ENCODE data around the gene GJA5.

The GJA5 gene

GRCh38 chr1:147756341-147756740, 4.1 kb downstream of the GJA5 start:
- Histone ChIP-seq H4K20me1 (no peaks in the 10 kb centered on the region), H3K4me1 (peaks cover 0 to 58% (median 38%) of the 10 kb centered on the region in 10 experiments; a peak in 16 of 20 replicates), H3K36me3 (no peaks in the 10 kb centered on the region), H3K9me3 (replicated peaks in 1 of 11) (no peaks in the 10 kb centered on the region; a peak in 1 of 22 replicates), H3K27ac (no peak overlapping the region), H3K27me3 (no peaks in the 10 kb centered on the region), H3K4me2 (peak overlapping the region in 10 of 11 experiments; percentile 19 to 86 (median 60); a peak in 18 of 22 replicates), H3K9ac (no peak overlapping the region), H3K4me3 (no peak overlapping the region)
- no peak for TF ChIP-seq Cebpa-rat (IDR thresholded peaks at IDR 0.05)

GRCh38 chr1:147754661-147755060, 5.7 kb downstream of the GJA5 start:
- TF ChIP-seq Cebpa-rat (IDR thresholded peaks at IDR 0.05) = no peak
- H3K27ac ChIP-seq = no peak overlapping the region
- H3K4me2 ChIP-seq = no peak overlapping the region
- H3K9me3 ChIP-seq (replicated peaks in 1 of 11) = no peaks in the 10 kb centered on the region; a peak in 1 of 22 replicates
- H3K27me3 ChIP-seq = no peaks in the 10 kb centered on the region
- no peak overlapping the region for H3K9ac ChIP-seq
- H3K4me3 ChIP-seq = no peak overlapping the region
- H3K36me3 ChIP-seq = no peaks in the 10 kb centered on the region
- H3K4me1 ChIP-seq = peaks cover 0 to 41% (median 21%) of the 10 kb centered on the region in 10 experiments; a peak in 16 of 20 replicates
- H4K20me1 ChIP-seq = no peaks in the 10 kb centered on the region

- no peaks in the 10 kb centered on the region for H3K27me3 ChIP-seq
- H3K9ac ChIP-seq = no peak overlapping the region
- no peaks in the 10 kb centered on the region for H3K9me3 ChIP-seq (replicated peaks in 1 of 11)
- H3K36me3 ChIP-seq = no peaks in the 10 kb centered on the region
- H4K20me1 ChIP-seq = no peaks in the 10 kb centered on the region
- H3K4me1 ChIP-seq = peaks cover 0 to 26% (median 17%) of the 10 kb centered on the region in 10 experiments; a peak in 16 of 20 replicates
- no peak overlapping the region for H3K4me3 ChIP-seq
- no peak for TF ChIP-seq Cebpa-rat (IDR thresholded peaks at IDR 0.05)
- 0 out of 22 replicates have a peak overlapping the region, but pooled peaks of 2 of the 11 experiments have one; percentile 10 to 42 for H3K4me2 ChIP-seq
- H3K27ac ChIP-seq = no peak overlapping the region
Measured at GRCh38 chr1:147753081-147753480, 7.3 kb downstream of the GJA5 start.

- Histone ChIP-seq H3K27ac (no peak overlapping the region), H3K36me3 (no peaks in the 10 kb centered on the region), H3K9ac (no peak overlapping the region), H3K4me3 (no peak overlapping the region), H3K4me2 (peak overlapping the region in 3 of 11 experiments; percentile 10 to 42 (median 14); a peak in 3 of 22 replicates), H3K27me3 (no peaks in the 10 kb centered on the region), H4K20me1 (no peaks in the 10 kb centered on the region), H3K9me3 (replicated peaks in 1 of 11) (no peaks in the 10 kb centered on the region), H3K4me1 (peaks cover 0 to 24% (median 17%) of the 10 kb centered on the region in 10 experiments; a peak in 16 of 20 replicates)
- TF ChIP-seq Cebpa-rat (IDR thresholded peaks at IDR 0.05) = no peak
Measured at GRCh38 chr1:147752511-147752910, 7.9 kb downstream of the GJA5 start.

- Histone ChIP-seq H3K9ac (no peak overlapping the region), H3K4me1 (peaks cover 0 to 13% (median 6%) of the 10 kb centered on the region in 10 experiments; a peak in 16 of 20 replicates), H3K4me2 (0 out of 22 replicates have a peak overlapping the region, but pooled peaks of 1 of the 11 experiments have one; percentile 10), H3K4me3 (no peak overlapping the region), H3K27ac (no peak overlapping the region), H3K27me3 (no peaks in the 10 kb centered on the region), H3K9me3 (replicated peaks in 1 of 11) (no peaks in the 10 kb centered on the region), H3K36me3 (no peaks in the 10 kb centered on the region), H4K20me1 (no peaks in the 10 kb centered on the region)
- no peak for TF ChIP-seq Cebpa-rat (IDR thresholded peaks at IDR 0.05)
Measured at GRCh38 chr1:147751346-147751745, 9.1 kb downstream of the GJA5 start.

- Histone ChIP-seq H4K20me1 (no peaks in the 10 kb centered on the region), H3K27ac (no peak overlapping the region), H3K9ac (no peak overlapping the region), H3K4me2 (no peak overlapping the region), H3K4me3 (no peak overlapping the region), H3K27me3 (no peaks in the 10 kb centered on the region), H3K9me3 (replicated peaks in 1 of 11) (no peaks in the 10 kb centered on the region), H3K36me3 (no peaks in the 10 kb centered on the region), H3K4me1 (peaks cover 0 to 6% (median under 1%) of the 10 kb centered on the region in 10 experiments; a peak in 5 of 20 replicates)
- TF ChIP-seq Cebpa-rat (IDR thresholded peaks at IDR 0.05) = no peak
Measured at GRCh38 chr1:147750618-147751217, 9.7 kb downstream of the GJA5 start.

- H3K27me3 ChIP-seq = no peaks in the 10 kb centered on the region
- no peak overlapping the region for H3K4me2 ChIP-seq
- TF ChIP-seq Cebpa-rat (IDR thresholded peaks at IDR 0.05) = no peak
- H3K4me3 ChIP-seq = no peak overlapping the region
- H3K9me3 ChIP-seq (replicated peaks in 1 of 11) = no peaks in the 10 kb centered on the region
- no peaks in the 10 kb centered on the region for H4K20me1 ChIP-seq
- H3K4me1 ChIP-seq = peaks cover 0 to 6% (median 0%) of the 10 kb centered on the region in 10 experiments; a peak in 2 of 20 replicates
- no peaks in the 10 kb centered on the region for H3K36me3 ChIP-seq
- no peak overlapping the region for H3K9ac ChIP-seq
- H3K27ac ChIP-seq = no peak overlapping the region
Measured at GRCh38 chr1:147749792-147750191, 10.6 kb downstream of the GJA5 start.

- TF ChIP-seq Cebpa-rat (IDR thresholded peaks at IDR 0.05) = no peak
- no peaks in the 10 kb centered on the region for H3K9me3 ChIP-seq (replicated peaks in 1 of 11)
- H3K4me2 ChIP-seq = no peak overlapping the region
Measured at GRCh38 chr1:147748676-147749350, 11.6 kb downstream of the GJA5 start.

GRCh38 chr1:147747966-147748365, 12.4 kb downstream of the GJA5 start:
- H3K4me2 ChIP-seq = no peak overlapping the region
- peaks cover 0 to 6% (median 0%) of the 10 kb centered on the region in 10 experiments; a peak in 2 of 20 replicates for H3K4me1 ChIP-seq

More at GRCh38 chr1:147748676-147749350, 11.6 kb downstream of the GJA5 start:
- Histone ChIP-seq H3K9ac (no peak overlapping the region), H3K4me3 (no peak overlapping the region), H3K36me3 (no peaks in the 10 kb centered on the region), H3K4me1 (peaks cover 0 to 6% (median 0%) of the 10 kb centered on the region in 10 experiments; a peak in 2 of 20 replicates), H3K27me3 (no peaks in the 10 kb centered on the region), H4K20me1 (no peaks in the 10 kb centered on the region), H3K27ac (no peak overlapping the region)

More at GRCh38 chr1:147747966-147748365, 12.4 kb downstream of the GJA5 start:
- Histone ChIP-seq H3K27ac (no peak overlapping the region), H3K9me3 (replicated peaks in 1 of 11) (no peaks in the 10 kb centered on the region), H3K27me3 (no peaks in the 10 kb centered on the region), H3K9ac (no peak overlapping the region), H4K20me1 (no peaks in the 10 kb centered on the region), H3K4me3 (no peak overlapping the region), H3K36me3 (no peaks in the 10 kb centered on the region)
- TF ChIP-seq Cebpa-rat (IDR thresholded peaks at IDR 0.05) = no peak
